ENCODE data around the gene MYO7A.

The MYO7A gene

GRCh38 chr11:77107950-77108349 lies 20.1 kb upstream of the MYO7A start:
- DNase-seq (ENCODE audit: low read depth, low spot score) = peak; percentile 92
- no peak overlapping the region for H3K4me3 ChIP-seq (ENCODE audit: low read depth, low read length)
- in situ Hi-C loops (cut with HindIII; ENCODE audit: low sequenced_read_pairs) = no loop called here
- no peak for TF ChIP-seq CTCF (IDR thresholded peaks at IDR 0.05; ENCODE audit: low read depth, low read length)

- in situ Hi-C loops (cut with HindIII; ENCODE audit: low sequenced_read_pairs) = no loop called here
- no peak for DNase-seq (ENCODE audit: low read depth, low spot score)
Measured at GRCh38 chr11:77108436-77108835, 19.6 kb upstream of the MYO7A start.

DNA sequence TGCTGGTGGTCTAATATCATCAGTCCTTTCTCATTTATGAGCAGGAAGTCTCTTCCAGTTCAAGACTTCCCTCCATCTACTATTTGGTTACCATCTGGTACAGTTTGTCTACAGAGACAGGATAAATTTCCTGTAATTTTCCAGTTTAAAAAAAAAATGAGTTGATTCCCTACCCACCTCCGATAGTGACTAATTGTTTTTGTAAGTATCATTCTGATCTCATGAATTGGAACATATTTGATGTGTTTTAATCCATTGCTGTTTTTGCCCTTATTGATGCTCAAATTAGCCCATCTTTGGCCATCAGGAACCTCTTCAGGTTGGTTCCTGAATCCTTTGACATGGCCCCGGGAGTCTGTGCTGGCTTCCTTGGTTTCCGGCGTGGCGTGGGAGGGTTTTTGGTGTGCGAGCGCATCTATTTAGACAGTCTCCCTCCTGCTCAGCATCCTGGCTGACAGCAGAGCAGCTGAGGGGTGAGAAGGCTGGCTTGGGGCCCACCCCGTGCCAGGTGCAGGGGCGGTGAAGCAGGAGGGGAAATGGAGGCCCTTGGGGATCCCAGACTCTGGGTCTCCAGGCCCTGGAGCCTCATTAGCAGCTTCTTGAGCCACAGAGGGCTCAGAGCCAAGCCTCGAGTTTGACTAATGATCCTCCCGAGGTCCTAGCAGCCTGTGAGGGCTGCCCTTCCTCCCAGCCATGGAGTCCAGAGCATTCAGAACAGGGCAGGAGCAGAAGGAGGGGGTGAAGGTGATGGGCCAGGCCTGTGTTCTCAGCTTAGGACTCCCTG lies 18.6 kb upstream of the MYO7A start:
- in situ Hi-C loops (cut with HindIII; ENCODE audit: low sequenced_read_pairs) = no loop called here
- no peak for TF ChIP-seq CTCF (IDR thresholded peaks at IDR 0.05; ENCODE audit: low read depth, low read length)
- DNase-seq (ENCODE audit: low read depth, low spot score) = peak; percentile 39
- no peak overlapping the region for H3K4me3 ChIP-seq (ENCODE audit: low read depth, low read length)

More at GRCh38 chr11:77108436-77108835, 19.6 kb upstream of the MYO7A start:
- no peak overlapping the region for H3K4me3 ChIP-seq (ENCODE audit: low read depth, low read length)
- TF ChIP-seq CTCF (IDR thresholded peaks at IDR 0.05; ENCODE audit: low read depth, low read length) = no peak

GRCh38 chr11:77110836-77111235 lies 17.2 kb upstream of the MYO7A start:
- DNase-seq (ENCODE audit: low read depth, low spot score) = no peak
- TF ChIP-seq CTCF (IDR thresholded peaks at IDR 0.05; ENCODE audit: low read depth, low read length) = no peak
- no peak overlapping the region for H3K4me3 ChIP-seq (ENCODE audit: low read depth, low read length)
- in situ Hi-C loops (cut with HindIII; ENCODE audit: low sequenced_read_pairs) = no loop called here

DNA sequence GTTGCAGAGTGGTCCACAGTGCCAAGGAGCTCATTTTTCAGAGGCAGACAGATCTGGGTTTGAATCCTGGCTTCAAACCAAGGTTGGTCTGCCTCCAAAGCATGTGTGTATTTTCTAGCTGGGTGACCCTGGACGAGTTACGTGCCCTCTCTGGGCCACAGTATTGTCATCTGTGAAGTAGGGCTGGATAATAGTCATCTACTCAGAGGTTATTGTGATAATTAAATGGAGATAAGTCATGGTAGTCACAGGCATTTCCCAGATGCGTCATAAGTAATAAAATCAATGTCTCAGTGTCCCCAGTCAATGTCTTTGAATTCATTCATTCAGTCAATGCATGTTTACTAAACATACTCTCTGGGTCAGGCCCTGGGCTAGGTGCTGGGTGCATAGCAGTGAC lies 16.8 kb upstream of the MYO7A start:
- TF ChIP-seq CTCF (IDR thresholded peaks at IDR 0.05; ENCODE audit: low read depth, low read length) = no peak
- no peak for DNase-seq (ENCODE audit: low read depth, low spot score)
- no peak overlapping the region for H3K4me3 ChIP-seq (ENCODE audit: low read depth, low read length)
- in situ Hi-C loops (cut with HindIII; ENCODE audit: low sequenced_read_pairs) = no loop called here

DNA sequence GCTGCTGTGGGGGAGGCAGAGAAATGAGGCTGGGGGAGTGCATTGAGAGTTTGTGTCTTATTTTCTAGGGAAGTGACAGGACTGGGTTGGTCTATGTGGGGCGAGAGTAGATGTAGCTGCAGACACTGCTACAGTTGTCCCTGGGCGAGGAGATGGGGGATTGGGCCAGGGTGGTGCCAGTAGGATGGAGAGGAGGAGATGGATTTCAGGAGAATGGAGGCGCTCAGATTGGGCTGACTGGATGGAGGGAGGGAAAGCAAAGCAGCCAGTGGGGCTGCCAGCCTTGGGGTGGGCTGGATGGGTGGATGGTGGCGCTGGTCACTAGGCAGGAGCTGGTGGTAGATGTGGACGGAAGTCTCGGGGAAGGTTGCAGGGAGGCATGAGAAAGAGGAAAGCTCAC lies 16.1 kb upstream of the MYO7A start:
- no peak overlapping the region for H3K4me3 ChIP-seq (ENCODE audit: low read depth, low read length)
- TF ChIP-seq CTCF (IDR thresholded peaks at IDR 0.05; ENCODE audit: low read depth, low read length) = no peak
- in situ Hi-C loops (cut with HindIII; ENCODE audit: low sequenced_read_pairs) = no loop called here
- DNase-seq (ENCODE audit: low read depth, low spot score) = no peak
